Activated CD4-positive, alpha-beta T cell treated with anti-CD3 and anti-CD28 coated beads, Interleukin-10, Interleukin-2, amounts not matched to agents 100 ng/mL and 50 ng/mL, durations not matched to agents 16 hours and 8 hours (primary cell): Measurements from ENCODE around the gene IFIT3.
"Not testable (repeated sequence)": the region's sequence is repeated elsewhere in the genome, so short reads cannot be mapped to it uniquely, and the experiment has no call there.

ENCODE experiments used
- DNase-seq: peaks from one replicate; pipeline ENCODE4 v3.0.0-alpha.2; 2020

Gene IFIT3

DNA sequence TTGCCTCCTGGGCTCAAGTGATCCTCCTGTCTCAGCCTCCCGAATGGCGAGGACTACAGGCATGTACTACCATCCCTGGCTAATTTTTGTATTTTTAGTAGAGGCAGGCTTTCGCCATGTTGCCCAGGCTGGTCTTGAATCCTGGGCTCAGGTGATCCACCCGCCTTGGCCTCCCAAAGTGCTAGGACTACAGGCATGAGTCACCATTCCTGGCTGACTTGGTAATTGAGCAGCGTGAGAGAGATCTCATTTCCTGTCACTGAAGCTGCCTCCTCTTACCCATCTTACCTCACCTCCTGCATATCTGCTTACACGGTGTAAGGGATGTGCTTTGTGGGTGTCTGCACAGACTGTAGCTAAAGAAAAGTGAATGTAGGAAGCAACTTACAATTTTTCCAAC is 9.7 kb downstream of the IFIT3 start:
- DNase-seq = peak; percentile 71

DNA sequence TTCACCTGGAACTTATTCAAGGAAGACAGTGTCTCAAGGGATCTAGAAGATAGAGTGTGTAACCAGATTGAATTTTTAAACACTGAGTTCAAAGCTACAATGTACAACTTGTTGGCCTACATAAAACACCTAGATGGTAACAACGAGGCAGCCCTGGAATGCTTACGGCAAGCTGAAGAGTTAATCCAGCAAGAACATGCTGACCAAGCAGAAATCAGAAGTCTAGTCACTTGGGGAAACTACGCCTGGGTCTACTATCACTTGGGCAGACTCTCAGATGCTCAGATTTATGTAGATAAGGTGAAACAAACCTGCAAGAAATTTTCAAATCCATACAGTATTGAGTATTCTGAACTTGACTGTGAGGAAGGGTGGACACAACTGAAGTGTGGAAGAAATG is 10.9 kb downstream of the IFIT3 start:
- DNase-seq = no peak

DNA sequence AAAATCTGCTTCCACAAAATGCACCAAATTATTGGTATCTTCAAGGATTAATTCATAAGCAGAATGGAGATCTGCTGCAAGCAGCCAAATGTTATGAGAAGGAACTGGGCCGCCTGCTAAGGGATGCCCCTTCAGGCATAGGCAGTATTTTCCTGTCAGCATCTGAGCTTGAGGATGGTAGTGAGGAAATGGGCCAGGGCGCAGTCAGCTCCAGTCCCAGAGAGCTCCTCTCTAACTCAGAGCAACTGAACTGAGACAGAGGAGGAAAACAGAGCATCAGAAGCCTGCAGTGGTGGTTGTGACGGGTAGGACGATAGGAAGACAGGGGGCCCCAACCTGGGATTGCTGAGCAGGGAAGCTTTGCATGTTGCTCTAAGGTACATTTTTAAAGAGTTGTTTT is 12.1 kb downstream of the IFIT3 start:
- no peak for DNase-seq

DNA sequence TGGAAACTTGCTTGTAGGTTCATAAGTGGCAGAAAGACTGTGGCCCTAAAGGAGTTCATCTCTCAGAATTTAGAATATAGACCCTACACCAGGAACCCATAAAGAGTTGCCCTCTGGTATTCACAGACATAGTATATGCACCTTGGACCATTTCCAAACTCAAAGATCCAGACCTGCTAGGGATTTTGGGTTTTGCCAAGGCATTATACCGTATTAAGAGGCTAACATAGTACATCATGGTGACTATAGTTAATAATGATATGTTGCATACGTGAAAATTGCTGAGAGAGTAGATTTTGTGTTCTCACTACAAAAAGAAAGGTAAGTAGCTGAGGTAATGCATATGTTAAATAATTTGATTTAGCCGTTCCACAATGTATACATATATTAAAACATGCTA is 13.9 kb downstream of the IFIT3 start:
- DNase-seq = no peak

DNA sequence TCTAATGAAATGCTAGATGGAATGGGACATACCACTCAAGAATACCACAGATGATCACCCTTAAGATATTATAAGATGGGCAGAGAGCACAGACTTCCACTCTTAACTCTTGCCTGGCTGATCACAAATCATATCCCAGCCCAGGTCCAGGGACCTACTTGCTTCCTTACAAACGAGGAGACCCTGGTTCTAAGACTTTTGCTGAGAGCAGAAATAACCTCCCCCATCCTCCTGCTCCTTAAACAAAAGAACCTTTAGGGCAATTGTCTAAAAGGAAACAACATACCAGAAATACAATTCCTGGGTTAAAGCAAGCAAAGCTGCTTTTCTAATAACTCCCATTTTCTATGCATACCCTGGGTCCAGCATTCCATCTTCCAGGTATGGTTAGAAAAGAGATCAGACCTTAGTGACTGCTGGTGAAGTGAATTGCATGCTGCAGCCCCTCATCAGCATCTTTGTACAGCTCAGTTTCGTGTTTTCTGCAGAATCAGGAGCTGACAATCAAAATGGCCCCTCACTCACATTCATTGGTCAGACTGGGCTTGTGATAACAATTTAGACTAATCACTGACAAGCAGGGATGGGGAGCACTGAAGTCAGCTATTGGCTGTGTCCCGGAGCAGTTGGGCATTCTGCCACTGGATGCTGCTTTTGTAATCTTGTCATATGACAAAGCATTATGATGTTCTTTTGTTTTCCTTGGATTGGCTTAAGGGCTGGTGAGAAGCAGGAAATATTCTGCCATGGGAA is 14.6 kb downstream of the IFIT3 start:
- no peak for DNase-seq

DNA sequence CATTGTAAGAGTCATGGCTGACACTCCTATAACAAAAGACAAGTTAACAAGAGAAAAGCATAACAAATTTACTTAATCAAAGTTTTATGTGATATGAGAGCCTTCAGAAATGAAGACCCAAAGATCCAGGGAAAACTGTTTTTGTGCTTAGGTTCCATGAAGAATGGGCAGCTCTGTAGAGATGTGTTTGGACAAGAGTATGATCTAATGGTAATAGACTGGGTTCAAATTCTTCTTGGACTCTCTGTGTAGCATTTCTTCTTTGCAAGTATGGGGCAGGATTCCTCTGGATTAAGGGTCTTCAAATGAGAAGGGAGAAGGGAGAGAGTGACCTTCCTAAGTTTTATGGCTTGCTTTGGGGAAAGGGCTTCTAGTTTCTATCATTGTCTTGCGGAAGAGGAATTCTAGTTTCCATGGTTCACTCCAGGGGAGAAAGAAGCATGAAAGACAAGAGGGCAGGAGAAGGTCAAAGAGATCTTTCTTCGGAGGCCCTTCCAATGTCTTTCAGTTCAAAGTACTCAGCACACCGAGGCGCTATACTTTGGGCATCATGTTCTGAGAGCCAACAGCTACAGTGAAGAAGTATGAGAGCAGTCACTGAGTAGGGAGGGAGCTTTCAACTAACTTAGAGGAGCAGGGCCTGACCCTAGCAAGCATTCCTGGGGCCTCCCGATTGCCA is 15.4 kb downstream of the IFIT3 start:
- DNase-seq = no peak

DNA sequence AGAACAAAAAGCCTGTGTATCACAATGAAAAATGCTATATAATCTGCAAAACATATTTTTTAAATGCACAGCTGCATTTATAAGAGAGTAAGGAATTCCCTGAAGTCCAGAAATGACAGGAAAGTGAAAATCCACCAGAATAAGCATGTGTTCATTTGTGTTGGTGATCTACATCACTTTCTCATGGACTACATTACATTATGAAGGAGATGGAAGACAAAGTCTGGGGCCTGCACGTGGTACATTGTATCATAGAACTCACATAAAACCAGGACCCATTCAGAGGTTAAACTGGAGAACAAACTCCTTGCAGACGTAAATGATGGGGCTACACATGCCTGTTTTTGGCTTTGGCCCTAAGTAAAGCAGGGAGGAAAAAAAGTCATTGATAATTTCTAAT is 16.4 kb downstream of the IFIT3 start:
- no peak for DNase-seq

DNA sequence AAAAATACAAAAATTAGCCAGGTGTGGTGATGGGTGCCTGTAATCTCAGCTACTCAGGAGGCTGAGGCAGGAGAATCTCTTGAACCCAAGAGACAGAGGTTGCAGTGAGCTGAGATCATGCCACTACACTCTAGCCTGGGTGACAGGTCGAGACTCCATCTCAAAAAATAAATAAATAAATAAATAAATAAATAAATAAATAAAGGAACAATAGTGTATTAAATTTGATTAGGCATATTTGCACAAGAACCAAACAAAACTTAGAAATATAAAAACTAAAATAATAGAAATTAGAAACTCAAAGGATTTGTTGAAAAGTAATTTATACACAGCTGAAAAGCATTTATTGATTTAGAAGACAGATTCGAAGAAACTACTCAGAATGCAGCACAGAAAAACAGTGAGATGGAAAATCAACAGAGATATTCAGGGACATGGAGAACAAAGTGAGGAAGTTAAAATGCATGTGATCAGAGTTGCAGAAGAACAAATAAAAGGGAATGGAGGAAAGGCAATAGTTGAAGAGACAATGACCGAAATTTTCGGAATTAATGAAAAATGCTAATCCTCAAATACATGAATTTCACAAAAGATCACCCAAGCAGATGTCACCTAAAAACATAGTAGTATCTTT is 17.7 kb downstream of the IFIT3 start:
- no peak for DNase-seq

DNA sequence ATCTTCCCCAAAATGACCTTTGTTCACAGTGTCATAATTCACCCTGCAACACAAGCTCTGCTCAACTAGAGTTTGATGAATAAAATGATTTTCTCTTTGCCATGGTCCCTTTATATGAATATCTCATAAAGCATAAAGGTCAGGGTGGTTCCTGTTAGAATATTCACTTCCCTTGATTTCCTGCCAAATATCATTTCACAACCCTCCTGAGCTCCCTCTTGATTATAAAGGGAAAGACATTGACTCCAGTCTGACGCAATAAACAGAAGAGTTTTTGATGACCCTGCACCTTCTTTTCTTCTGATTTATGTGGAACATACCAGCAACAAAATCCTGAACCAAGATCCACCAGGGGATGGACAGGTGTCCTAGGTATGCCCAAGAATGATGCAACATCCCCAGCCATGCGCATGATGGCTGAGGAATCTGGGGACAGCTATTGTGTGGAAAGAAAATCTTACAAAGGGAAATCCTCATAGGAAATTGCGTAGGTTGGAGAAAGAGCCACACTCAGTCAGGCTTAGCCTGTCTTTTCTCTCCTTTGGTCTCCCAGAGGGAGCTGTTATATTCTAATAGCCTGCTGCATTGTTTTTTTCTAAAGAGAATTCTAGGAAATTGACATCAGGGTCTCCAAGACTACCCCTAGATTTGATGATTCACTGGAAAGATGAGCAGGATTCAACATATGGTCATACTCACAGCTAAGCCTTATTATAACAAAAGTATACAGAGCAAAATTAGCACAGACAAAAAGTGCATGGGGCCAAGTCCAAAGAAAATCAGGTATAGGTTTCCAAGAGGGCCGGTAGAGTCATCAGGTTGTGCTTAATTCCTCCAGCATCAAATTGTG is 18.8 kb downstream of the IFIT3 start:
- DNase-seq = no peak

DNA sequence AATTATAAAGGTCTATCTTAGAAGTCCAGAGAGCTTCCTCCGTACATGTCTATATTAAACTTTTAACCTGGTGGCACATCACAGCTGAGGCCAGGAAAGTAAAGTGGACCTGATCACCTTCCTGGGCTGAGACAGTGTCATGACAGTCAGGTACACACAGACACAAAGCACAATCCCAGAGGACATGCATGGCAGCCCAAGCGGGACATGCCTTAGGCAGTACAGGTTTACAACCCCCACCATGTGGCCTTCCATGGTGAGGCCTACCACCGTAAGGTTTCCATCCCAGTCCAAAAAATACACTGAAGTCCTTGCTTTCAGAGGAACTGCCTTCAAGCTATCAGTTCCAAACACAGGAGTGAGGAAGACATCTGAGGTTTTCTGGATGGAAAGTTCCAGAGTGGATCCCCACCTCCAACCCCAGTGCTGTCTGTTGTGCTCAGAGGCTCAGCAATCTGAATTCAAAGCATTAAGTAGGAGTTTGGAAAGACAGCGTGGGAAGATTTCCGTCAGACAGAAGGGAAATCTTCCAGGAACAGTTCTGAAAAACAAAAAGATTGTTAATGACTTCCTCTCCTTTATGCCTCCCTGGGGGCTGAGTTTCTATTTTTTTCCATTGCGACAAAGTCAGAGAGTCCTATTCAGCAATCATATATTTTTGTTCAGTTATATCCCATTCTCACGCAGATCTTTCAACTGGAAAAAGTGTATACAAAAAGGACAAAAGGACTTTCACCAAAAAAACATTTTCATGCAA is 20.1 kb downstream of the IFIT3 start:
- no peak for DNase-seq

DNA sequence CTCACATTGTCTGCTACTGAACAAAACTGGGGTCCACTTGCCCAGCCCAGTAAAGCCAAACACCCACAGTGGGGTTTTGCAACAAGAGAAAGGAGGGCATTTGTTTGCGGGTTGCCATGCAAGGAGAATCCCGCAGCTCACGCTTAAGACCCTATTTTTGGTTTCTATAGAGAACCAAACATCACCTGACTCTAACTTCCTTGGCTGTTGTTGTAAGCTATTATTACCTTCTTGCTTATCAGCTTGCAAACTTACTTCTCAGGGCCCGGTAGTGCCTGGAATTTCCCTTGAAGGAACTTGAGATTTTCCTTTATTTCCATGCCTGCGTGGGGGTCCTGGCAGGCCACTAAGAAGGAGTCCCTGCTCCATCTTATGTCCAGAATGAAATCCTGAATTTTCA is 20.7 kb downstream of the IFIT3 start:
- DNase-seq = no peak

DNA sequence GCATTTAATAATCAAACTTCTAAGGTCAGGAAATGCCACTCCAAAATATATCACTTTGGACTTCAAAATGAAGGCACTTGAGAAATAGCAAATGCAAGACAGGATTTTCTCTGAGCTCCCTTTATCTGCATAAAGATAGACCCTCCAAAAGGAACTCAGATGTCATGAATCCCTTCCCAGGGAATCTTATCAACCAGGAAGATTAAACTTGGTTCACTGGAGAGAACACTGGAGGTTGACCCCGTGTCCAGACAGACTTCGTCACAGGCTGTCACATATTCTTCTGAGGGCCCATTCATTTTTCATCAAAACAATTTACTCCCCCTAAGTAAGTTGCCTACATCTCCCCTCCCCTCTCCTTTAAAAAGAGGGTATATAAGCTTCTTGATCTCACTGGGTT is 21.2 kb downstream of the IFIT3 start:
- no peak for DNase-seq

DNA sequence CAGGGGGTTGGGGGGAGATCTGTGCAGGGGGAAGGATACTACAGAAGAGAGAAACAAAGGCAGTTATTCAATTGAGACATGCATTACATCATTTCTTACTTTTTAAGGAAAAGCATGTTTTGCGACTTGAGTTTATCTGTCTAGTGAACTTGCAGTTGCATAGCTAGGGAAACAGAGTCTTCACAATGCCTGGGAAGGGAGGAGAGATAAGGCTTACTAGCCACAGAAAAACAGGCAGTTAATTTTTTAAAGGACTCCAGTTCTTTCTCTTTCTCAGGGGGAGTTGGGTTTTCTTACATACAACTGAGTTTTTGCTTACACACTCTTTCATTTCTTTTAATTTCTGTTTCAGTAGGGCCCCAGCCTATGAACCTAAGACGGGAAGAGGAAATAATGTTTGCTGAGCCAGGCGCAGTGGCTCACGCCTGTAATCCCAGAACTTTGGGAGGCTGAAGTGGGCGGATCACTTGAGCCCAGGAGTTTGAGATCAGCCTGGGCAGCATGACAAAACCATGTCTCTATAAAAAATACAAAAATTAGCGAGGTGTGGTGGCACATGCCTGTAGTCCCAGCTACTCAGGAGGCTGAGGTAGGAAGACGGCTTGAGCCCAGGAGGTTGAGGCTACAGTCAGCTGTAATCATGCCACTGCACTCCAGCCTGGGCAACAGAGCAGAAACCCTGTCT is 23.0 kb downstream of the IFIT3 start:
- not testable (repeated sequence) for DNase-seq

DNA sequence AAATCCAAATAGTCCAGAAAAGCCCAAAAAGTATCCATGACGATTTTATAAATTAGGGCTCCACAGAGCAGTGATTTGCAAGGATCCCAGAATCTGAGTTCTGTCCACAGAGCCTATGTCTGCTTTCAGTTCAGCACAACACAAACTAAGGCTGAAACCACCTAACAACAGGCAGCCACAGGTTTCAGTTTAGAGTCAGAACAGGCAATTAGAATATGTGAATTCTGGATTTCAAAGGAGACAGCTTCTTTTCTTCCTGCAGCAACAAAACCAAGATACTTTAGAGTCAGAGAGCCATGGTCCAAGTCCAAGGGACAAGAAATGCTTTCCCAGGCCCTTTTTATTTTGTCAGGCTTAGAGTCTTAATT is 23.6 kb downstream of the IFIT3 start:
- peak; percentile 73 for DNase-seq

DNA sequence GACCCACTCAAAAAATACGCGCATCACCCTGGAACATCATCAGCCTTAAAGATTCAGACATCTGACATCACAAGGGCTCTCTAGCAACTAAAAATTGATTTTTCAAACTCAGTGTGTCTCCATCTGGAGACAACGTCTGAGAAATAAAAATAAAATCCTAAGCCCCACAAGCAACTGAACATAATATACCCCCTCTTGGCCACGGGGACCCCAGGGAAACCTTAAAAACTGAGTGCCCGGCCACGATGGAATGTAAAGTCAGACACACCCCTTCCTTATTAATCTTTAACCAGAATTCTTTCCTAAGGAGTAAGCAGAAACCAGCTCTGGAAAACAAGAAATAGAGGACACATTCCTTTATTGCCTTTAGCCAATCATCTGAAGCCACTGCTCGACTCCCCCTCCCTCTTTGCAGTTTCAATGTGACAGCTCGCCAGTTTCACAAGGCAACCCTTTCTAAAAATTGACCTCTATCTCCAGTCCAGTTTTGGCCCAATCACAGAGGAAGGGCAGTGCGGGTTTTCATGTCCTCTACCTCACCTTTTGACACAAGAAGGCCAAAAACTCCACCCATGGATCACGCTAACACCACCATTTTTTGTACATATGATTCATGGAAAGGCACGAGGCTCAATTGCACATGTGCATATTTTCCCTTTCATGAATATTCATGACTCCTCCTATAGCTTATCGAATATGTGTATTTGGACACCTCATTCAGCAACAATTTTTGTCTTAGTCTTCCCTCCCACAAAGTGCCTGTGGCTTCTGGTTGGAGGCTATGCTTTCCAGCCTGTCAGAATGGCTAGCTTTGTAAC is 24.2 kb downstream of the IFIT3 start:
- no peak for DNase-seq

DNA sequence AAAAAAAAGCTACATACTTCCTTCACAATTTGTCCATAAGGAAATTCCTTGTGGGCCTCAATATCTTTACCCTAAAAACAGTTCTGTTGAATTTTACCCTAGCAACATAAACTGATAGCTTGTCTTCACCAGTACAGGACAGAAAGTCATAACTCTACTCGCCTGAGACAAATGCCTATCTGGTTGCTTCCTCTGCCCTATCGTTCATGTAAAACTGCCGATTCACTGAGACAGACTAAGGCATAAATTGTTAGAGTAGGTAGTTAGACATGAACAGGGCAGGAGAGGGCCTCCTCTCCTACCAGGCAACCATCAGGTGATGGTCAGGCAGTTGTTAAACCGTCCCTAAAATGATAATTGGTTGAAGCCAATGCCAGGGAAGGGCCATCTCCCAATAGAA is 25.0 kb downstream of the IFIT3 start:
- no peak for DNase-seq

DNA sequence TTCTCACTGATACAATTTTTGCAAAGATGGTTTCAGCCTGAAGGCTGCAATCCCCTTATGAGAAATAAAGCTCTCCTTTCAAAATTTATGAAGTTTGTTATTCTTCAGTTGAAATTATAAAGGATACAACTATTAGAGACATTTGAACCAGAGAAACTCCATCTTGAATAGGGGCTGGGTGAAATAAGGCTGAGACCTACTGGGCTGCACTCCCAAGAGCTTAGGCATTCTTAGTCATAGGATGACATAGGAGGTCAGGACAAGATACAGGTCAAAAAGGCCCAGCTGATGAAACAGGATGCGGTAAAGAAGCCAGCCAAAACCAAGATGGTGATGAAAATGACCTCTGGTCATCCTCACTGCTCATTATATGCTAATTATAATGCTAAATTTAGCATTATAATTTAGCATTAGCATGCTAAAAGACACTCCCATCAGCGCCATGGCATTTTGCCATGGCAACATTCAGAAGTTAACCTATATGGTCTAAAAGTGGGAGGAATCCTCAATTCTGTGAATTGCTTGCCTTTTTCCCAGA is 27.7 kb downstream of the IFIT3 start:
- no peak for DNase-seq

DNA sequence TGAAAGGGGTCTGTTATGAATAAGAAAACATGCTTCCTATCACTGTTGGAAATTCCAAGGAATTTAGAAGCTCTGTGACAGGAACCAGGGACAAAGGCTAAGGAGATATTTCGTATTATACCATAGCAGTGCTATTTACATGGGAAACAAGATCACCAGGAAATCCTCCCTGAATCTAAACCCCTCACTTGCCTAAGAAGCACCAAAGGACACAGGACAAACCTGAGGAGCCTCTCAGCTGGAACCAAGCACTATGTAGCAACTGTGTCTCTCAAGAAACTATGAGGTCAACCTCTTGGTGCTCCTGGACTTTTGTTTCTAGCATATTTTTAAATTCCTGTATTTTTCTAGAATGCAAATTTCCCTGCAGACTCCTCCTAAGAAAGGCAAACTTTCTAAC is 29.3 kb downstream of the IFIT3 start:
- no peak for DNase-seq

DNA sequence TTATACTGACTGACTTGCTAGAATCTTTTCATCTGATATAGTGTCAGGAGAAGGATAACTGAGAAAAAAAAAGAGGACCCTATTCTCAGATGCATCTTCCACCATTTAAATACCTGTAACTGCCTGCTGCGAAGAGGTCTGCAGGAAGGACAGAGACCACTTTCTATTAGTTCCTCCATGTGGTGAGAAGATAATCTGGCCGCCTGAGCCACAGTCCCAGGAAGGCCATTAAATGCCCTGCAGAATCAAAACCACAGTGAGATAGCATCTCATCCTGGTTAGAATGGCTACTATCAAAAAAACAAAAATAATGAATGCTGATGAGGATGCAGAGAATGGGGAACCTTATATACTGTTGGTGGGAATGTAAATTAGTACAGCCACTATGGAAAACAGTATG is 30.2 kb downstream of the IFIT3 start:
- DNase-seq = no peak

DNA sequence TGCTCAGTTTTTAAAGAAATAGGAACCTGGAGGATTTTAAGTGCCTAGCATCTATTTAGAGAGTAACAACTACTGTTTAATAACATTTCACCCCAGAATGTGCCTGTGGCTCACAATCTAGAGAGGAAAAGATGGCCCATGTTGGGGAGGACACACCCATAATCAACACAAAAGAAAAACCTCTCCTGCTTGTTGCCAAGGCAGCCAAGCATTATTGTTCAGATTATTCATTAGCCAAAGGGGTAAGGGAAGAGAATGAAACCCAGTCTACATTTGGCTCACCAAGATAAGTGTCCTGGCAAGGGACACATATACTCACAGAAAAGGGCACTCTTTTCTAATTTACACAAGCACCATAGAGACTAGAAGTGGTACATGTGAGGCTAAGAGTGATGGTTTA is 32.4 kb downstream of the IFIT3 start:
- no peak for DNase-seq

DNA sequence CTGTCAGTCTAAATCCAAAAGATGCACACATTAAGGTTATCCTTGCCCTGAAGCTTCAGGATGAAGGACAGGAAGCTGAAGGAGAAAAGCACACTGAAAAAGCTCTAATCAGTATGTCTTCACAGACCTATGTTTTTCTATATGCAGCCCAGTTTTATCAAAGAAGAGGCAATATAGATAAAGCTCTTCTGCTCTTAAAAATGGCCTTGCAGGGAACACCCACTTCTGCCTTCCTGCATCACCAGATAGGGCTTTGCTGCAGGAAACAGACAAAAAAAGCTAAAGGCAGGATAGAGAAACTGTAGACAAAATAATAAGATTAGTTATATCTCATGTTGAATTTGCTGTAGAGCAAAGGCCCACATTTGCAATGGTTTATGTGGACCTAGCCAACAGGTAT is 35.1 kb downstream of the IFIT3 start:
- DNase-seq = no peak
